GM19240 (cell line): Measurements from ENCODE around the gene PDXP.
A peak's percentile ranks its signal among the peaks of the same experiment; 100 is the strongest.
"Not testable (repeated sequence)": the region's sequence is repeated elsewhere in the genome, so short reads cannot be mapped to it uniquely, and the experiment has no call there.

Experiments used
- DNase-seq: peaks from one replicate; pipeline ENCODE4 v3.0.0; 2011; ENCODE audit warnings: low spot score; ENCODE audit not compliant: insufficient read length

PDXP gene

GRCh38 chr22:37643225-37643847 lies 15.2 kb upstream of the PDXP start:
- DNase-seq = peak; percentile 84

DNA sequence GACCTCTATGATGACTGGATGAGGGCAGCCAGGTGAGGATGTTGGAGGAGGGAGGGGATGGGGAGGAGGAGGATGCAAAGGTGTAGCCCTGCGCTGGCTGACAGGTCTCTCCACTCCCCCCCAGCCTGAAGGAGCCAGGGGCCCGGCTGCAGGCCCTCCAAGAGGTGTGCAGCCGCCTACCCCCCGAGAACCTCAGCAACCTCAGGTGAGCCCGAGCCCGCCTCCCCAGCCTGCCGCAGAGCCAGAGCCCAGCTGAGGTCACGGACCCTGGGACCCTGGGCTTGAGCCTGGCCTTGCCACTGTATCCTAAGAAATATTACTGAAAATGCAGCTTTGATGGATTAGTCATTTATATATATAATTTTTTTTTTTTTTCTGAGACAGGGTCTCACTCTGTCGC lies 11.2 kb upstream of the PDXP start:
- no peak for DNase-seq

DNA sequence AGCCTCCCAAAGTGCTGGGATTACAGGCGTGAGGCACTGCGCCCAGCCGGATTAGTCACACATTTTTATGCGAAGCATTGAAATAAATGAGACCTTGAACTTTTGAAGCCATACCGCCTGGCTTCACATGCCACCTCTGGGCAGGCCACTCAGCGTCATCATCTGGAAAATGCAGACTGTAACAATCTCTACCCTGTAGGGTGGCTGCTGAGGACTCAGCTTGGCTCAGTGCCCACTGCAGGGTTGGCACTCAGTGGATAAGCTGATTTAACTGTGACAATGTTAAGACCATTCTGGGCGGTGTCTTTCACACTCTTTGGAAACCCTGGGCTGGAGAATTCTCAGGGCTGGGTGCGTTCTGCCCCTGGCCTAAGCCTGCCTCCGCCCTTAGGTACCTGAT lies 10.6 kb upstream of the PDXP start:
- DNase-seq = no peak

DNA sequence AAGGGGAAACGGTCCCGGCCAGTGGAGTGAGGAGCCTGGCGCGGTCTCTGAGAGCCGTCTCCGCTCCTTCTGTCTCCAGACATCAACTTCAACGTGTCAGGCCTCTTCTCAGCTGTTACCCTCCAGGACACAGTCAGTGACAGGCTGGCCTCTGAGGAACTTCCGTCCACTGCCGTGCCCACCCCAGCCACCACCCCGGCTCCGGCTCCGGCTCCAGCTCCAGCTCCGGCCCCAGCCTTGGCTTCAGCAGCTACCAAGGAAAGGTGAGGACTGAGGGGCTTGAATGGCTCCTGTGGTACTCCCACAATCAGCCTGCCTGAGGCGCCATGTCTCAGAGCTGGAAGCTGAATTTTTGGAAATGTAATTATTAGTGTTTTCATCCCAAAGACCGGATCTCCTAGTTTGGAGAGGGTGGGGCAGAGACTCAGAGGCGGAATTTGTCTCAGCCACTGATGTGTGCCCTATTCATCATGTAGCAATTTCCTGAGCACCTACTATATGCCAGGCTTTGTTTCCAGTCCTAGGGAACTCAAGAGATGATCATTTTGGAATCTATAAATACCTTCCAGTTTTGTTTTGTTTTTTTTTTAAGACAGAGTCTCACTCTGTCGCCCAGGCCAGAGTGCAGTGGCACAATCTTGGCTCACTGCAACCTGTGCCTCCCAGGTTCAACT lies 7.9 kb upstream of the PDXP start:
- DNase-seq = no peak

DNA sequence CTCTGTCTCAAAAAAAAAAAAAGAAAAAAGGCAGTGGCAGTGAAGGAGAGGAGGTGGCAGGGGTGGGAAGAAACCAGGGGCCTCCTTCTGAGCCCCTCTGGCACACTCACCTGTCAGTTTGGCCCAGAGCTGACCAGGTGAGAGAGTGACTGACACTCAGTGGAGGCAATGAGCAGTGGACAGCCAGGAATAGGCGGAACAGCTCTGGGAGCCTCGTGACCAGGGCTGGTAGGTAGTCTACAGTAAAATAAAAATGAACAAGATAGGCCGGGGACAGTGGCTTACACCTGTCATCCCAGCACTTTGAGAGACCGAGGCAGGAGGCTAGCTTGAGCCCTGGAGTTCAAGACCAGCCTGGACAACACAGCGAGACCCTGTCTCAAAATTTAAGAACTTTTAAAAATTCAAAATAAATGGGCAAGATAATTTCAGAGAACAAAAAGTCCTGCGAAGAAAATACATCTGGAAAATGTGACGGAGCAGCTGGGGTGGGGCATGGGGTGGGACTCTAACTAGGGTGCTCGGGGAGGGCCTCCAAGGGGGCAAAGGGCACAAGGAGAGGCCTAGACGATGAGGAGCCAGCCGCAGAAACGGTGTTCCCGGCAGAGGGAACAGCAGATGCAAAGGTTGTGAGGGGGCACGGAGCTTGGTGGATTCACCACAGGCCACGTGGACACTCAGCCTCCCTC lies 3.8 kb upstream of the PDXP start:
- no peak for DNase-seq

DNA sequence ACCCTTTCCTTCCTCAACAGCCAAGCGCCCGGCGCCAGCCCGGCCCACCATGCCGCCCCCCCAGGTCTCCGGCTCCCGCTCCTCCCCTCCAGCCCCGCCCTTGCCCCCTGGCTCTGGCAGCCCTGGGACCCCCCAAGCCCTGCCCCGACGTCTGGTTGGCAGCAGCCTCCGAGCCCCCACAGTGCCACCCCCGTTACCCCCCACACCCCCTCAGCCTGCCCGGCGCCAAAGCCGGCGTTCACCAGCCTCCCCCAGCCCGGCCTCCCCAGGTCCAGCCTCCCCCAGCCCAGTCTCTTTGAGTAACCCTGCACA lies 3.3 kb upstream of the PDXP start:
- DNase-seq = no peak

GRCh38 chr22:37656583-37656982 lies 1.9 kb upstream of the PDXP start:
- DNase-seq = not testable (repeated sequence)

DNA sequence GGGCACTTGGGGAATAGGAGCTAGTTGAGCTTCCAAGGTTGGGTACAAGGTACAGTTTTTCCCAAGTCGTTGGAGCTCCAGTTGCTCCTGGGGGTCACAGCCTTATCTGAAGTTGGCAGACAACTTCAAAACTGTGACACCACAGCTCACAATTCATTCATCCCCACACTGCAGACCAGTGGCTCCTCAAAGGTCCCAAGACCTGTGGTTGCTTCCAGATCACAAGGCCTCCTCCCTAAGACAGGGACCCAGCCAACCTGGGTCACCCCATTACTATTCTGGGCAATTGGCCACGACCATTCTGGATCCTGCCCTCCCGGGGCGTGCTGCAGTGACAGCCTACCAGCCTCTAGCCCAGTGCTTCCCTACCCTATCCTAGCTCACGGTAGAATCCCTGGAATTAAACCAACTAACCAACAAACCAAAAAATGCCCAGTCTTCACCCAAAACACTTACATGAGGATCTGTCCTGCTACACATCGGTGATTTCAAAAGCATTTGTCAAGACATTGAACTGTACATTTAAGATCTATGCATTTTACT lies 862 bp upstream of the PDXP start:
- DNase-seq = peak; percentile 29

- no peak for DNase-seq
Observed at GRCh38 chr22:37659066-37659896, 758 bp downstream of the PDXP start.

- DNase-seq = no peak
Observed at GRCh38 chr22:37659897-37660708, 1.6 kb downstream of the PDXP start.

GRCh38 chr22:37660709-37661045 lies 2.2 kb downstream of the PDXP start:
- no peak for DNase-seq

- no peak for DNase-seq
Observed at GRCh38 chr22:37661160-37661924, 2.8 kb downstream of the PDXP start.

DNA sequence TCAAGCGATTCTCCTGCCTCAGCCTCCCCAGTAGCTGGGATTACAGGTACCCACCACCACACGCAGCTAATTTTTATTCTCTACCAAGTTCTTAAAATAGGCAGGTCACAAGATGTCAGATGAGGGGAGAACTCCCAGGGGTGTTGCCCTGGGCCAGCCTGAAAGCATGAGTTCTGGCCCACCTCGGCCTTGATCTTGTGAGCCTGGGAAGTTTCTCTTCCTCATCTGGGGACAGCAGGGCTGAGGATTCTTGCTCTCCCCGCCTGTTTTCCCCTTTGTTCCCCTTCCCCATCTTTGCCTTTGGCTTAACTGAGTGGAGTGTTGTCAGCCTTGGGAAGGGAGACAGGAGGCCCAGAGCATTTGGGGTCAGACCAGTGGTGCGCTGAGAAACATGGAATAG lies 3.5 kb downstream of the PDXP start:
- no peak for DNase-seq

- DNase-seq = no peak
Observed at GRCh38 chr22:37663521-37664140, 5.1 kb downstream of the PDXP start.

- no peak for DNase-seq
Observed at GRCh38 chr22:37664249-37665101, 6.0 kb downstream of the PDXP start.

DNA sequence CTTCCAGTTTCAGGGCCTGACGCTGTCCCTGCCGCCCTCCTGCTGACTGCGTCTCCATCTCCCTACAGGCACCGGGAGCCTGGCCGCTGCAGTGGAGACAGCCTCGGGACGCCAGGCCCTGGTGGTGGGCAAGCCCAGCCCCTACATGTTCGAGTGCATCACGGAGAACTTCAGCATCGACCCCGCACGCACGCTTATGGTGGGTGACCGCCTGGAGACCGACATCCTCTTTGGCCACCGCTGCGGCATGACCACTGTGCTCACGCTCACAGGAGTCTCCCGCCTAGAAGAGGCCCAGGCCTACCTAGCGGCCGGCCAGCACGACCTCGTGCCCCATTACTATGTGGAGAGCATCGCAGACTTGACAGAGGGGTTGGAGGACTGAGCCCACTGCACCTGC lies 7.0 kb downstream of the PDXP start:
- no peak for DNase-seq

GRCh38 chr22:37669586-37669985 lies 11.1 kb downstream of the PDXP start:
- no peak for DNase-seq

GRCh38 chr22:37672206-37672919 lies 13.8 kb downstream of the PDXP start:
- DNase-seq = no peak
